ENCODE measurements around the gene MAVS. TPM values are rescaled to one million over a fixed set of nuclear protein-coding genes. Genes with fewer than 3 reads are reported as not detected.

The MAVS gene
- total and polyA plus RNA-seq, 4 experiments from 2014 or later: 1.2 to 49.3 (median 26.8) TPM

DNA sequence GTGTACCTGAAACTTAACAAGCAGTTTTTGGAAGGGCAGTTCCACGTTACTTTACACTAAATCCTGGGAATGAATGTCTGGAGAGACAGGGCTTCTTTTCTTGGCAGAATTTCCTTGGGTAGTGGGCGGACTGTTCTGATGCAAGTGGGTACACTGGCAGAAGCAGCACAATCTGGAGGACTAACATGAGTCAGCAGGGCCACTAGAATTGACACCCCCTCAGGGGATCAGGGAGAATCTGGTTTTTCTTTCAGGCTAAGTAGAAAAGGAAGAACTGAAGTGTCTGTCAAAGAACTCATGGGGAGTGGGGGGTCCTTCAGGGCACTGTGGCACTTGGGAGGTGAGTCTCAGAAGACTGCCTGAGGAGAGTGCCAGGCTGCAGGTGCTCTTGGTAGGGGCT, 77.2 kb downstream of the MAVS start:
- ChIA-PET CTCF (ENCODE audit: partially characterized antibody) (no interaction called here), POLR2A (ENCODE audit: partially characterized antibody) (interaction anchor here (1.1 kb wide), 1 partner anchor 66 kb away, joined by 3 read pairs; no protein-coding TSS in a partner anchor)
- Histone ChIP-seq H3K27me3 (ENCODE audit: insufficient read depth, low read length) (no peaks in the 10 kb centered on the region), H3K9me3 (ENCODE audit: control insufficient read depth in 1 of 2, low read length in 2 of 2) (no peaks in the 10 kb centered on the region), H3K4me3 (ENCODE audit: low read length in 2 of 2) (no peak overlapping the region), H3K27ac (ENCODE audit: low read depth, low read length) (no peak overlapping the region), H3K4me1 (ENCODE audit: insufficient read depth, low read length) (peaks cover 21% of the 10 kb centered on the region), H3K36me3 (ENCODE audit: insufficient read depth, low read length) (peaks cover 29% of the 10 kb centered on the region)
- peaks cover 25 to 65% of the 10 kb centered on the region in 2 donors for H3K36me3 Mint-ChIP-seq
- no peak for DNase-seq
- no peaks in the 10 kb centered on the region for H3K27me3 Mint-ChIP-seq
- intact Hi-C loops (cut with micrococcal nuclease): no loop called here
- H3K4me3 Mint-ChIP-seq: no peak overlapping the region
- peaks cover 0 to 5% (median 0%) of the 10 kb centered on the region in 8 donors for H3K9me3 Mint-ChIP-seq
- H3K4me1 Mint-ChIP-seq: peaks cover 26 to 50% (median 34%) of the 10 kb centered on the region in 4 donors
- peak overlapping the region in 6 of 7 donors; percentile 13 to 91 (median 52) for H3K27ac Mint-ChIP-seq

- intact Hi-C loops (cut with micrococcal nuclease): no loop called here
- no peak for DNase-seq
- peaks cover 20 to 58% of the 10 kb centered on the region in 2 donors for H3K36me3 Mint-ChIP-seq
- ChIA-PET POLR2A (ENCODE audit: partially characterized antibody) (interaction anchor here (2.1 kb wide), 1 partner anchor 33 kb away, joined by 10 read pairs; no protein-coding TSS in a partner anchor), CTCF (ENCODE audit: partially characterized antibody) (no interaction called here)
- H3K4me1 Mint-ChIP-seq: peaks cover 22 to 46% (median 33%) of the 10 kb centered on the region in 4 donors
- Histone ChIP-seq H3K36me3 (ENCODE audit: insufficient read depth, low read length) (peaks cover 22% of the 10 kb centered on the region), H3K4me1 (ENCODE audit: insufficient read depth, low read length) (peaks cover 21% of the 10 kb centered on the region), H3K4me3 (ENCODE audit: low read length in 2 of 2) (no peak overlapping the region), H3K9me3 (ENCODE audit: control insufficient read depth in 1 of 2, low read length in 2 of 2) (no peaks in the 10 kb centered on the region), H3K27me3 (ENCODE audit: insufficient read depth, low read length) (no peaks in the 10 kb centered on the region), H3K27ac (ENCODE audit: low read depth, low read length) (no peak overlapping the region)
- H3K27ac Mint-ChIP-seq: peak overlapping the region; percentile 50 to 91 (median 77)
- H3K27me3 Mint-ChIP-seq: no peaks in the 10 kb centered on the region
- peak overlapping the region in 1 of 8 donors; percentile 31 for H3K4me3 Mint-ChIP-seq
- peaks cover 0 to 5% (median 0%) of the 10 kb centered on the region in 8 donors for H3K9me3 Mint-ChIP-seq
Observed at GRCh38 chr20:3924304-3925112, 77.9 kb downstream of the MAVS start.

- Histone ChIP-seq H3K4me3 (ENCODE audit: low read length in 2 of 2) (no peak overlapping the region), H3K27me3 (ENCODE audit: insufficient read depth, low read length) (no peaks in the 10 kb centered on the region), H3K4me1 (ENCODE audit: insufficient read depth, low read length) (peaks cover 21% of the 10 kb centered on the region), H3K27ac (ENCODE audit: low read depth, low read length) (no peak overlapping the region), H3K36me3 (ENCODE audit: insufficient read depth, low read length) (peaks cover 18% of the 10 kb centered on the region), H3K9me3 (ENCODE audit: control insufficient read depth in 1 of 2, low read length in 2 of 2) (no peaks in the 10 kb centered on the region)
- Mint-ChIP-seq H3K27me3 (no peaks in the 10 kb centered on the region), H3K36me3 (peaks cover 19 to 52% of the 10 kb centered on the region in 2 donors), H3K27ac (peak overlapping the region in 6 of 7 donors; percentile 37 to 93 (median 84)), H3K9me3 (peaks cover 0 to 5% (median 0%) of the 10 kb centered on the region in 8 donors), H3K4me1 (peaks cover 25 to 46% (median 37%) of the 10 kb centered on the region in 4 donors), H3K4me3 (peak overlapping the region in 1 of 8 donors; percentile 31)
- no peak for DNase-seq
- ChIA-PET POLR2A (ENCODE audit: partially characterized antibody) (interaction anchor here (1.3 to 2.4 kb wide), 5 partner anchors 8 to 105 kb away, joined by 3 to 11 read pairs (median 5); partner anchors contain the start of gene AP5S1), CTCF (ENCODE audit: partially characterized antibody) (no interaction called here)
- intact Hi-C loops (cut with micrococcal nuclease): no loop called here
Observed at GRCh38 chr20:3925113-3925695, 78.6 kb downstream of the MAVS start.

Small RNA genes within 50 kb of the gene (microRNA-seq; reads per million reads assigned to microRNA genes)
- gene MIR103A2 (ENCODE audit: borderline microRNAs expressed, borderline number of aligned reads, borderline replicate concordance): not detected
- gene MIR103B2 (ENCODE audit: borderline microRNAs expressed, borderline number of aligned reads, borderline replicate concordance): not detected

Other genes with a start within 250 kb of the MAVS start
- not detected for gene GFRA4, start 183.4 kb upstream of the MAVS start, total RNA-seq
- not detected for gene GFRA4, start 183.4 kb upstream of the MAVS start, polyA plus RNA-seq
- gene ADAM33, start 164.8 kb upstream of the MAVS start, total RNA-seq: not detected
- not detected for gene ADAM33, start 164.8 kb upstream of the MAVS start, polyA plus RNA-seq
- gene SIGLEC1, start 134.2 kb upstream of the MAVS start, total RNA-seq: under 1 TPM; 0.30 to 0.32 TPM
- not detected for gene SIGLEC1, start 134.2 kb upstream of the MAVS start, polyA plus RNA-seq
- gene HSPA12B, start 114.1 kb upstream of the MAVS start, total RNA-seq: not detected
- gene HSPA12B, start 114.1 kb upstream of the MAVS start, polyA plus RNA-seq: under 1 TPM in 1 of 2 donors, not detected in 1; 0.22 TPM
- gene ADISSP, start 79.1 kb upstream of the MAVS start, total RNA-seq: 10 to 100 TPM; 15.7 to 17.3 TPM
- 10 to 100 TPM; 16.3 to 31.5 TPM for gene ADISSP, start 79.1 kb upstream of the MAVS start, polyA plus RNA-seq
- not detected for gene SPEF1, start 65.4 kb upstream of the MAVS start, total RNA-seq
- gene SPEF1, start 65.4 kb upstream of the MAVS start, polyA plus RNA-seq: under 1 TPM in 1 of 2 donors, not detected in 1; 0.15 TPM
- 10 to 100 TPM; 52.2 to 56.7 TPM for gene CENPB, start 60.1 kb upstream of the MAVS start, total RNA-seq
- gene CENPB, start 60.1 kb upstream of the MAVS start, polyA plus RNA-seq: 1 to 10 TPM in 1 of 2 donors, under 1 TPM in 1; 0.56 to 1.9 TPM
- gene CDC25B, start 50.5 kb upstream of the MAVS start, total RNA-seq: 100 to 1,000 TPM; 410 to 420 TPM
- 10 to 100 TPM; 25.9 to 55.9 TPM for gene CDC25B, start 50.5 kb upstream of the MAVS start, polyA plus RNA-seq
- 10 to 100 TPM; 10.4 to 11.1 TPM for gene AP5S1, start 26.3 kb upstream of the MAVS start, total RNA-seq
- 10 to 100 TPM; 14.5 to 16.8 TPM for gene AP5S1, start 26.3 kb upstream of the MAVS start, polyA plus RNA-seq
- gene PANK2, start 42.6 kb downstream of the MAVS start, total RNA-seq: 10 to 100 TPM; 71.4 to 80.5 TPM
- gene PANK2, start 42.6 kb downstream of the MAVS start, polyA plus RNA-seq: 10 to 100 TPM; 48.5 to 54.3 TPM
- gene RNF24, start 168.7 kb downstream of the MAVS start, total RNA-seq: 10 to 100 TPM; 23.0 to 25.8 TPM
- 10 to 100 TPM; 15.4 to 17.2 TPM for gene RNF24, start 168.7 kb downstream of the MAVS start, polyA plus RNA-seq

Data from CD4-positive, alpha-beta memory T cell (primary cell).